HG03139 (cell line): ENCODE measurements around the gene ADM.

Experiments
- ATAC-seq: cut with Tn5 transposase; IDR thresholded peaks from one replicate; pipeline ENCODE4 v1.9.1; 2021; ENCODE audit not compliant: unreplicated experiment

The ADM gene

DNA sequence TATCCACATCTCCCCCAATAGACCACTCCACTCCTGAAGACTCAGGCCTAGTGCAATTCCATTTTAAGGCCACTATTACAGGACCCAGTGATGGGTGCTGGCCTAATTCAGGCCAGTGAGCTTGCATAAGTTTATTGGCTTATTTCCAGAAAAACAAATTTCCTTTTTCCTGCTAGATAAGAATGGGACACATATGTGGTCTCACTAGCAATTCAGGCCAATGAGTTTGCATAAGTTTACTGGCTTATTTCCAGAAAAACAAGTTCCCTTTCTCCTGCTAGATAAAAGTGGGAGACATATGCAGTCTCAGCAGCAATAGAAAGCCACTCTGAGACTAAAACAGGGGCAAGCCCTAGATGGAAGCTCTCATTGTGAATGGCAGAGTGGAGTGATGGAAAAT is 22.4 kb downstream of the ADM start:
- ATAC-seq, result no peak

DNA sequence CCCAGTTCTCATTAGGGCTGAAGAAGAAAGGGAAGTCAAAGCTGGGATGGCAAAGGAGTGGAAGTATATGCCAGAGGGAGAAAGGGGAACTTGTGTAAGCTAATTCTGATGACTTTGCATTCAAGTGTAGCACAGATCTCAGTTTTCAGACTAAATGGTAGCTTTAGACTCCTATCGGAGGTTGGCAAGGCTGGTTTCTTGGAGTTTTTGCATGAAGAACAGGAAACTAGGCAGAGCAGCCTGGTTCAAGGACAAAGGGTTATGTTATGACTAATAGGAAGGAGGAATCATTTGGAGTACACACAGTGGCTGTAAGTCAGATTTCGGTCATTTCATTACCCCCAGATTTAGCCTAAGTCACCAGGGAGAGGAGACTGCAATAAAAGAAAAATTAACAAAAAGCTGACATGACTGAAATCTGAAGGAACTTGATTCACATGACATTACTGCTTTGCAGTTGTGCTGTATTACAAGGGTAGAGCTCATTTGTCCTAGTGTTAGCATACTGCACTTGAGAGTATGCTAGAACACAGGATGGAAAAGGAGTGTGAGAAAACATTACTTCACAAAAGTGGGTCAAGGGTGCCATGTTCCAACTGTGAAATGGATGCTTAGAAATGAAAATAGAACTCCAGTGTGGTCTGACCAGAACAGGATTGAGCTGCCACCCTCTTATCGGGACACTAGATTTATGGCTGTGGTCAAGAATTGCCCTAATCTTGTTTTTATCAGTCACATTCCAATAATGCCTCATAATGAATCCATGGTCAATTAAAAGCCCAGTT is 23.6 kb downstream of the ADM start:
- ATAC-seq, result no peak

DNA sequence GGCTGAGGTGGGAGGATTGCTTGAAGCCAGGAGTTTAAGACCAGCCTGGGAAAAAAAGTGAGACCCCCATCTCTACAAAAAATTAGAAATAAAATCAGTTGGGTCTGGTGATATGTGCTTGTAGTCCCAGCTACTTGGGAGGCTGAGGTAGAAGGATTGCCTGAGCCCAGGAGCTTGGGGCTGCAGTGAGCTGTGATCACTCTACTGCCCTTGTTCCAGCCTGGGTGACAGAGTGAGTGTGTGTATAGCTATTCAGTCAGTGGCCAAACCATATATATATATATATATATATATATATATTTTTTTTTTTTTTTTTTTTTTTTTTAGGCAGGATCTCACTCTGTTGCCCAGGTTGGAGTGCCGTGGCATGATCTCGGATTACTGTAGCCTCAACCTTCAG is 24.5 kb downstream of the ADM start:
- no peak for ATAC-seq

DNA sequence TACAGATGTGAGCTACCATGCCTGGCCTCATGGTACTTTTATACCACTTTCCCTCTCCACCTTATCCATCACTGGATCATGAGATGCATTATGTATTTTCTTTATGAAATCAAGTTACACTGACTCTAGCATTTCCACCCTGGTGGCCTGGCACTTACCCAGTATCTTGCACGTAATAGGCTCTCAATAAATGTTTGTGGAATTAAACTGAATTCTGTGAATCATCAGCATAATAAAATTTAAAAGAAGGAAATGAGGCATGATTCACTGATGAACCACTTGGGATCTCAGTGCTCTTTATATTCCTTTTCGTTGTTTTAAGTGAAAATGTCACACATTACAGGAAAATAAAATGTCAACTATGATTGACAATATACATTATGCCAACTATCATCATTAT is 25.1 kb downstream of the ADM start:
- ATAC-seq, result no peak

DNA sequence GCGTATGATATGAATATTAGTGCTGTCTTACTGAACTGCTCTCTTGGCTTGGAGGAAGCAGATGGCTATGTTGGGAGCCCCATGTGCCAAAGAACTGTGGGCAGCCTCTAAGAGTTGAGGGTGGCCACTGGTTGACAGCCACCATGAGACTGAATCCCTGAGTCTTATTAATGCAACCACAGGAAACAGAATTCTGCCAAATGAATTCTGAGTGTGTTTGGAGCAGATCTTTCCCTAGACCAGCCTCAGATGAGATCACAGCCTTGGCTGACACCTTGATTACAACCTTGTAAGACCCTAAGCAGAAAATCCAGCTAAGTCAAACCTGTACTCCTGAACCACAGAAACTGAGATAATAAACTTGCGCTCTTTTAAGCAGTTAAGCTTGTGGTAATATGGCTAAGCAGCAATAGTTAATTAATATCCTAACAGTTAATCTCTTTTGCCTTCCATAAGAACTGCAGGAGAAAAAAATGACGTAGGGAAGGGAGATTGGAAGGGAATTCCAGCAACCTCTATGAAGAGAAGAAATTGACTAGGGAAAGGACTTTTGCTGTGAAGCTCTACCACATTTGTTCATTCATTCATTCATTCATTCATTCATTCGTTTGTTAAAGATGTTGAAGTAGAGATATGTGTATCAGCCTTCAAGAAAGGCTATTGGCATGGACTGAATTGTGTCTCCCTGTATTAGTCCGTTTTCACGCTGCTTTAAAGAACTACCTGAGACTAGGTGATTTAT is 26.8 kb downstream of the ADM start:
- no peak for ATAC-seq

DNA sequence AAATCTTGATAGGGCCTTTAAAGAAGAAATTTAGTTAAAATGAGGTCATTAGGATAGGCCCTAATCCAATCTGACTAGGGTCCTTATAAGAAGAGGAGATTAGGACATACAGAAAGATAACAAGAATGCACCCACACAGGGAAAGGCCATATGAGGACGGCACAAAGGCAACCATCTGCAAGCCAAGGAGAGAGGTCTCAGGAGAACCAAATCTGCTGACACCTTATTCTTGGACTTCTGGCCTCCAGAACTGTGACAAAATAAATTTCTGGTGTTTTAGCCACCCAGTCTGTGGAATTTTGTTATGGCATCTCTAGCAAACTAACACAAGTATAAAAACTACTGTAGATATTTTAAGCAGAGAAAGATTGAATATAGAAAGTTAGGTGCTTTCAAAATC is 28.6 kb downstream of the ADM start:
- no peak for ATAC-seq

DNA sequence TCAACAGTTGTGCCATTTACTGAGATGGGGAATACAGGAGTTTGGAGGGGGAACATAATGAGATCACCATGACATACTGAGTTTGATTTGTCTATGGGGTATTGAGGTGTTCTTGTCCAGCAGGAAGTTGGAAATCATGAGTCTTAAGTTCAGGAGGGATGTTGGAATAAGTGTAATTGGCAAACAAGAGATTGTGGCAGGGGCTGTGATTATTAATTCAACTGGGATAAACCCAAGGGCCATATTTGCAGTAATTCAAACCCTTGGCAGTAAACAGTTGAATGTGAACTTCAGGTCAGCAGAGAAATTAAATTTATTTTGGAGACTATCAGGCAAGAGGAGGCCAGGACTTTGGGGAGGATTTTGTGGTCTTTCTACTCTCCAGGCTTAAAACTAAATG is 33.4 kb downstream of the ADM start:
- no peak for ATAC-seq

DNA sequence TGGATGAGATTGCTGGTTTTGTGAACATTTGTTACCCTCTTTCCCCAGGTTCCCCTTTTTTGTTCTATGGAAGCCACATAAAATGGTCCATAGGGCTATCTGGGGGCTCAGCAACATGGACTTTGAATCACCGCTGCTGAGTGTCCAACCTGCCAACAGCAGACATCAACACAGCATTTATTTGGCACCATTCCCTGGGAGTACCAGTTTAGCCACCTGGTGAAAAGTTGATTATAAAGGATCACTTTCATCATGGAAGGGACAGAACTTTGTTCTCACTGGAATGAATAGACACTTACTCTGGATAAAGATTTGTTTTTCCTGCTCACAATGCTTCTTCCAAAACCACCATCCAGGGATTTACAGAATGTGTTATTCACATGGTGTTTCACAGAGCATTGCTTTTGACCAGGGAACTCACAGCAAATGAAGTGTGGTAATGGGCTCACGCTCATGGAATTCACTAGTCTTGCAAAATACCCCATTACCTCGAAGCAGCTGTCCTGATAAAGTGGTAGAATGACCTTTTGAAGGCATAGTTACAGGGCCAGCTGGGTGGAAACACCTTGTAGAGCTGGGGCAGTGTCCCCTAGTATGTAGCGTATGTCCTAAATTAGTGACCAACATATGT is 43.9 kb downstream of the ADM start:
- ATAC-seq, result no peak

DNA sequence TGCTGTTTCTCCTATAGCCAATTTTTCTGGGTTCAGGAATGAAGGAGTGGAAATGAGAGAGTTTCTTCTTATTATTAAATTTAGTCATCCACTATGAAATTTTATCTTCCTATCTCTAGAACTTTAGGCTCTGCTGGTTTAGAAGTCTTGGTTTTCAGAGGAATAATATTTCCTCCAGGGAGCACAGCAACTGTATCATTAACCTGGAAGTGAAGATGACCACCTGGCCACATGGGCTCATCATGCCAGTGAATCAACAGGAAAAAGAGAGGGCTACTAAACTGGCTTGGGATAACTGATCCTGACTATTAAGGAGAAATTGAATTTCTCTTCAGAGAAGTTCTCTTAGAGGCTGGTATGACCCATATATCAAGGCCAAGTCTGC is 44.4 kb downstream of the ADM start:
- ATAC-seq, result no peak

DNA sequence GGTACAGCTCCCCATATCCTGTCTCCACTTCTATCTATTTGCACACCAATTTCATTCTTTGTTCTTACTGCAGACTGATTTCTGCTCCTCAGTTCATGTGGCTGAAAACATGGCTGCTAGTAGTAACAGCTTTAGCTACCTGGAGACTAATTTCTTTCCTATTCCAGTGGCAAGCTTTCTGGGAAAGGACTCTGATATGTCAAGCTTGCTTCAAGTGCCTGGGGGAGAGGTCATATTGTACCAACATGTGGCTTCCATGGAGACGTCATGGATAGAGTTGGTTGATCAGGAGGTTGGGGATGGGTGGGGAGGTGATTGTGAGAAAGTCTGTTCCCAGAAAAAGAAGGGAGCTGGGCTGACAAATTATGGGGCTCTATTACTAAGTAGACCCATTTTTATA is 44.9 kb downstream of the ADM start:
- no peak for ATAC-seq

DNA sequence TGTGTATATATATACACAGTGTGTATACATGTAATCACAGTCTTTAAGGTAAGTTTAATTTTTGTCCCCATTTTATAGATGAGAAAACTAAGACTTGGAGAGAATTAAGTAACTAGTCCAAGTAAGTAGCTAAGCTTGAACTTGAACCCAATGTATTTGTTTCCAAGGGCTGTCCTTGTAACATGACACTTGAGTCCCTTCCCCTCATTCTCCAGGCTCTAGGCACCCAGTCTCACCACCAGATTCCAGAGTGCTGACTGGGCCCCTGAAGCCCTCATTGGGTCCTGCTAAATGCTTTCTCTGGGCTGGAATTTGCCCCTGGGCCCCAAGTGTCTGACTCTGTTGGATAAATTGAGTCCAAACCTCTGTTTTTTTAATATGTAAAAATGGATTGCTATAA is 45.5 kb downstream of the ADM start:
- ATAC-seq, result no peak

DNA sequence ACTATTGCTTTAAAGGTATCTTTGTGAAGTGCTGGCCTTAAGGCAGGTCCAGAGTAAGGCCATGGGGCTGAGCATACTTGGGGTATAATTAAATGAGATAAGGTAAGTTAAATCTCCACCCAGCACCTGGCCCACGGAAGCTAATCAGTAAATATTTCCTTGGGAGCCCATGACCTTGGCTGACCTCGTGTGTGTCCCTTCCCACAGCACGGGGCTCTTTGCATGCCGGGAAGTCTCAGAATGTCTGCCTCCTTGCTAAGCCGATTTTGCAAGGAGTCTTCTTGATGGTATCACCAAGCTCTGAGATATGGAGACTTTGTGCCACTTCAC is 46.5 kb downstream of the ADM start:
- ATAC-seq, result no peak

DNA sequence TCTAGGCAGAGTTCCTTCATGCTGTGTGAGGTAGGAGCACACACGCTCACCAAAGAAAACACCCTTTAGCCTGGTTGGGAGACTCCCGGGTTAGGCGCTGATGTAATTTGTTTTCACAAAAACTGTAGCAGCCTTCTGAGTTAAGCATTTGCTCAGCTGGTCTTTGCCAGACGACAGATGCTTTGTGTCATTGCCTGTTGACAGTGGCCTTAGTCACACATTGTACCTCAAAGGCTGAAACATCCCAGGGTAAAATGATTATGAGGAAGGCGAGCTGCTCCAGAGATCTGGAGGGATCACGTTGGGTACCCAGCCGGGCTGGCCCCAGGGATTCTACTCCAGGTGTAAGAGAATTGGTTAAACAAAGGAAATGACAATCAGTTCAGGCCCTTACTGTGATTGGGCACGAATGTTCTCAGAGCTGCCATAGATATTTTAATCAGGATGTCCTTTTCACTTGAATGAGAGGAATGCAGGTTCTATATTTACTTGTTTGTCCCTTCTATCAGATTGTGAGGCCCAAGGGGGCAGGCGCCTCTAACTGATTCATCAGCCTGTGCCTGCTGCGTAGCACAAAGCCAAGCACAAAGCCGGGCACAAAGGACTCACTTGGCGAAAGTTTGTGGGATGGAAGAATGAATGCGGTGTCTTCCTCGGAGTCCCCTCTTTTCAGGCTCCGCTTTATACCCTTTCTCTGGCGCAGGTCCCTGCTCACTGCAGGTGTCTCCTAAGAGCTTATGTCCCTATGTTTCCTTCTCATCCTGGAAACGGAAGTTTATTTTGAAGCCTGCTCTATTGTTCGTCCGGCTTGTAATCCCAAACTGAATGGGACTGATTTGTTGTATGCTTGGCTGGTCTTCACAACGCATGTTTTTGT is 47.1 kb downstream of the ADM start:
- no peak for ATAC-seq

DNA sequence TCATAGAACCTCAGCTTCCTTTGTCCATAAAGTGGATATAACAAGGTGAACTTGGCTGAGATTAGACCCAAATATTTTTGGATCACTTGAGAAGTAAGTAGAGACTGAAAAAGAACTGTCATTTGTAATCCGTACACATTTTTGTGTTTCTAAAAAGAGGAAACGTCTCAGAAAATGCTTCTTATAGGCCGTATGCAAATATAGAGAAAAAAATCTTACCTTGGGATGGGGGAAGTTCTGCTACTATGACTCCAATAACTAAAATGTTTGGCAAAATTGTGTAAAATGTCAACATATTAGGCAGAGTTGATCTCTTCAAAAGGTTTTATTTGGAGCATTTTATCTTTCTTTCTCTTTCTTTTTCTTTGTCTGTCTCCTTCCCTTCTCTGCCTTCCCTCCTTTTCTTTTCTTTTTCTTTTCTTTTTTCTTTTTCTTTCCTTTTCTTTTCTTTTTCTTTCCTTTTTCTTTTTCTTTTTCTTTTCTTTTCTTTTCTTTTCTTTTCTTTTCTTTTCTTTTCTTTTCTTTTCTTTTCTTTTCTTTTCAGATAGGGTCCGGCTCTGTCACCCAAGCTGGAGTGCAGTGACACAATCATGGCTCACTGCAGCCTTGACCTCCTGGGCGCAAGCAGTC is 48.2 kb downstream of the ADM start:
- ATAC-seq, result no peak

DNA sequence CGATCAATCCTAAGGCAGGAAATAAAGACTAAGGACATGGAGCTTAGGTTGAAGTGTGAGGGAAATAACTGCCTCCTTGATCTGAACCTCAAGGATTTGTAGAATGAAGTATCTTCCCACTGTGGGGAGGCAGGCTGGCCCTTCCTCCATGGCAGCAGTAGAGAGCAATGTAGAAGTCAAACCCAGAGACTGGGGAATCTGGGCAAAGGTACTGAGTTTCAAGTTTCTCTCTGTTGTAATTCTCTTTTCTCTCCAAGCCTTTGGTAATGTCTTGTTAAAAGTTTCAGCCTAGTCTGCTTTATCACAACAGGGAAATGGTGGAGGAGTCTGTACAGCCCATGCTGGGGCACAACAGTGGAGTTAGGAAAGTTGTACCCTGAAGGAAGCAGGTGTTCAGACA is 49.5 kb downstream of the ADM start:
- ATAC-seq, result no peak

DNA sequence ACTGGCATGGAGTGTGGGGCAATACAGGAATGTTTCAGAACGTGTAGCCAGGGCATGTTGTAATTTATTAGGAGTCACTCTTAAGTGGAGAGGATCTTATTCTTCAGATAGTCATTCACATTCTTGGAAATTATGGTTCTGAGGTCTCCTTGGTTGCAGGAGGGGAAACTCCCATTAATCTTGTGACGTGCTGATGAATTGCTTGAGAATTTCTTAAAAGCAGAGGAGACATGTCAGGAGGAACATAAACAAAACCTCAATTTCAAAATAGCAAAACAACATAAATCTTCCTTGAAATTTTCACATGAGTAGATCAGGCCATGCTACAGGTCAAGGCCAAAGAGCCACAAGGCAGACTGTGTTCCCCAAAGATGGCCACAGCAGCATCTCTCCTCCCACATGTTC is 50.4 kb downstream of the ADM start:
- ATAC-seq, result no peak

DNA sequence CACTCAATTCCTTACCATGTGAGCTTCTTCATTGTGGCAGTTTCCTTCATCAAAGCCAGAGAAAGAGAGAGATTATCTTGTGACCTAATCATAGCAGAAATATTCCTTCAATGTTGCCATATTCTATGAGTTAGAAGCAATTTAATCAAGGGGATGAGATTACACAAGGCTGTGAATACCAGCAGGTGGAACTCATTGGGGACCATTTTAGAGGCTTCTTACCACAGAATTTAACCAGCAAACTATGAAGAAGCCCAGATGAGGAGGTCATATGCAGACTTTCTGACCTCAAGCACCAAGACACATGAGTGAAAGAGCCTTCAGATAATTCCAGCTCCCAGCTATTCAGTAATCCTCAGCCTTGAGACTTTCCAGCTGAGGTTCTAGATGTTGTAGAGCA is 51.3 kb downstream of the ADM start:
- ATAC-seq, result no peak
